Right lobe of liver (tissue), 6 donors: ENCODE results near the gene NPPC. TPM values are rescaled to one million over a fixed set of nuclear protein-coding genes. Genes with fewer than 3 reads are reported as not detected.
"Not testable (repeated sequence)": the region's sequence is repeated elsewhere in the genome, so short reads cannot be mapped to it uniquely, and the experiment has no call there.

Experiments
- ATAC-seq, 4 donors: fragments of 200-7000 bp; cut with Tn5 transposase; one replicate each; pipeline ENCODE4 v1.9.1; 2020; ENCODE audit warnings: mild to moderate bottlenecking in 4 of 4, moderate library complexity in 4 of 4
- DNase-seq, 3 donors: peaks; one replicate each; pipeline ENCODE4 v3.0.0-alpha.2; 2020
- H3K27ac ChIP-seq, 3 donors: fragments of 200-600 bp; one replicate each; pipeline ENCODE4 v1.8.0; 2022
- H3K27me3 ChIP-seq, 2 donors: fragments of 200-600 bp; one replicate each; pipeline ENCODE4 v1.8.0; 2022
- H3K36me3 ChIP-seq, 4 donors: fragments of 200-600 bp; sonication (generic) in 1 of 4; one replicate each; pipeline versions ENCODE4 v1.5.1 to v1.8.0; 2017 to 2022; ENCODE audit warnings: control low read depth in 1 of 4
- H3K4me1 ChIP-seq, 4 donors: fragments of 200-600 bp; sonication (generic) in 1 of 4; one replicate each; pipeline versions ENCODE4 v1.5.1 to v1.8.0; 2017 to 2022; ENCODE audit warnings: control low read depth in 1 of 4
- H3K4me3 ChIP-seq, 3 donors: fragments of 200-600 bp; one replicate each; pipeline ENCODE4 v1.8.0; 2022
- H3K9me3 ChIP-seq, 4 donors: fragments of 200-600 bp; sonication (generic) in 1 of 4; one replicate each; pipeline versions ENCODE4 v1.5.1 to v1.8.0; 2017 to 2022; ENCODE audit warnings: control low read depth in 1 of 4
- POLR2A ChIP-seq: fragments of 450-650 bp; IDR thresholded peaks from one replicate; pipeline ENCODE4 v1.6.1; 2017; ENCODE audit warnings: antibody characterized with exemption, mild to moderate bottlenecking
- WGBS: methylation state at CpG from one replicate; pipeline ENCODE4 v1.1.6; 2018; ENCODE audit warnings: low coverage, low lambda C conversion rate; ENCODE audit not compliant: insufficient coverage; ENCODE audit errors: missing lambda C conversion rate; 5-methylcytosine and 5-hydroxymethylcytosine counted together
- intact Hi-C, 2 donors: fragments of 100-400 bp; cut with DNase I; formaldehyde crosslinking; loops; one replicate each; pipeline versions ENCODE4 v1.11.2 to v1.14.1; 2022
- total RNA-seq, 6 experiments: library from RNA; depleted of rRNA in 2 of 6; stranded (reverse); fragments of >200 nt in 2 of 6; fragmentation: NEBNext Ultra II Directional in 3 of 6; extraction: Animal tissue kit (Norgen Biotek cat#: 25700) in 3 of 6; gene quantifications; one replicate each; pipeline versions ENCODE4 v1.1.0 to v1.2.4, GENCODE V29; 2016 to 2023
- TF ChIP-seq, protein P1 (sequence below), 4 donors: fragments of 200-600 bp in 3 of 4; fragments of 450-650 bp in 1 of 4; IDR thresholded peaks; one replicate each; pipeline versions ENCODE4 v1.5.1 to v1.8.0; 2016 to 2022; ENCODE audit warnings: antibody characterized with exemption in 4 of 4, mild to moderate bottlenecking in 2 of 4
- donor health status: DM: no; HTN: yes; CAD: no.
- donor health status: DM: no; HTN: no; CAD: no.
- donor health status: DM: no; HTN: no; CAD: no.
- donor health status: DM: no; HTN: yes; CAD: no.
- donor health status: DM: no; HTN: yes; CAD: no.

The NPPC gene
- total RNA-seq, 6 experiments from 2014 or later, result not detected

DNA sequence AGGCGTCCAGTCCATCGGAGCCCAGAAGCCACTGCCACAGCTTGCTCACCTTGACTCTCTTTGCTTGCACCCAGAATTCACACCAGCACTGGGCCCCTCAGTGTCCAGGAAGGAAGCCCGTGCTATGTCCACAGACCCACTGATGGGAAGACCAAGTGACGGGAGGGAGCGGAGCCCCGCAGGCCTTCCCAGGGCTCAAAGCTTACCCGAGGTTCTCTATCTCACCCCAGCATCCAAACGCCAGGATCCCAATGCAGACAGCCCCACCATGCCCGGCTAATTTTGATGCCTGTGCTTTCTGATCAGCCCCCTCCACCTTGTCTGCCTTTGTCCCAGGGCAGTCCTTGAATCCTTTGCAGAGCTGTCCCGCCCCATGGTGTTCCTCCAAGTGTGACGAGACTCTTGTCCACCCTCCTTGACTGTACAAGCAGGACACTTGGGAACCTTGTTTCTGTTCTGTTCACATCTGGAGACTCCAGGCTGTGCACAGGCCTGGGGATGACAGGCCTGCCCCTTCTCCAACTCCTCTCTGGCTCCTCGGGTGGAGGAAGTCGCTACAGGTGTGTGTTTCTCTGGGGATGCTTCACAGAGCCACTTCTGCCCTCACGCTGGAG lies 12.0 kb downstream of the NPPC start:
- 67% methylated on average over 3 of the region's 14 CpGs for WGBS
- ATAC-seq (no peak), DNase-seq (peak in 2 of 3 donors; percentile 2 to 30)
- intact Hi-C loops, result no loop called here
- no peak overlapping the region for H3K4me3 ChIP-seq
- H3K27ac ChIP-seq, result no peak overlapping the region
- no peaks in the 10 kb centered on the region for H3K27me3 ChIP-seq
- no peaks in the 10 kb centered on the region for H3K9me3 ChIP-seq
- TF ChIP-seq, protein P1, sequence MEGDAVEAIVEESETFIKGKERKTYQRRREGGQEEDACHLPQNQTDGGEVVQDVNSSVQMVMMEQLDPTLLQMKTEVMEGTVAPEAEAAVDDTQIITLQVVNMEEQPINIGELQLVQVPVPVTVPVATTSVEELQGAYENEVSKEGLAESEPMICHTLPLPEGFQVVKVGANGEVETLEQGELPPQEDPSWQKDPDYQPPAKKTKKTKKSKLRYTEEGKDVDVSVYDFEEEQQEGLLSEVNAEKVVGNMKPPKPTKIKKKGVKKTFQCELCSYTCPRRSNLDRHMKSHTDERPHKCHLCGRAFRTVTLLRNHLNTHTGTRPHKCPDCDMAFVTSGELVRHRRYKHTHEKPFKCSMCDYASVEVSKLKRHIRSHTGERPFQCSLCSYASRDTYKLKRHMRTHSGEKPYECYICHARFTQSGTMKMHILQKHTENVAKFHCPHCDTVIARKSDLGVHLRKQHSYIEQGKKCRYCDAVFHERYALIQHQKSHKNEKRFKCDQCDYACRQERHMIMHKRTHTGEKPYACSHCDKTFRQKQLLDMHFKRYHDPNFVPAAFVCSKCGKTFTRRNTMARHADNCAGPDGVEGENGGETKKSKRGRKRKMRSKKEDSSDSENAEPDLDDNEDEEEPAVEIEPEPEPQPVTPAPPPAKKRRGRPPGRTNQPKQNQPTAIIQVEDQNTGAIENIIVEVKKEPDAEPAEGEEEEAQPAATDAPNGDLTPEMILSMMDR (IDR thresholded peaks at IDR 0.05), result no peak
- no peaks in the 10 kb centered on the region for H3K36me3 ChIP-seq
- H3K4me1 ChIP-seq, result no peaks in the 10 kb centered on the region

DNA sequence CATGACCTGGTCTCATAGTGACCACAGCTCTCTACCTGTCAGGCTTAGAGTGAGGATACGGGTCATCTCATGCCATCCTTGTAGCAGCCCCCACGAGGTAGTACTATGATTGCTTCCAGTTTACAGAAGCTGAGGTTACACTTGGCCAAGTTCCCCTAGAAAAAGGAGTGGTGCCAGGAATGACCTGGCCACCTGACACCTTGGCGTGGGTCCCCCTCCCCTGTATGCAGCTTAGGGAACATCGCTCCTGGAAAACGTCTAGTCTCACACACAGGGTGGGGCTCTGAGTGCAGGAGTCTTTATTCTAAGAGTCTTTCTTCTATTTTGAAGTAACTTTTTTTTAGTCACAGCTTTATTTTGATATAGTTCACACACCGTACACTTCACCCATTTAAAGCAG lies 14.8 kb downstream of the NPPC start:
- Histone ChIP-seq H3K9me3 (no peaks in the 10 kb centered on the region), H3K4me3 (no peak overlapping the region), H3K27ac (no peak overlapping the region), H3K36me3 (no peaks in the 10 kb centered on the region), H3K4me1 (no peaks in the 10 kb centered on the region), H3K27me3 (no peaks in the 10 kb centered on the region)
- no peak for ATAC-seq
- no peak for DNase-seq
- WGBS, result 56% methylated on average over 3 of the region's 6 CpGs
- intact Hi-C loops, result no loop called here
- TF ChIP-seq, protein P1 (IDR thresholded peaks at IDR 0.05), result no peak
- TF ChIP-seq POLR2A, result no peak

DNA sequence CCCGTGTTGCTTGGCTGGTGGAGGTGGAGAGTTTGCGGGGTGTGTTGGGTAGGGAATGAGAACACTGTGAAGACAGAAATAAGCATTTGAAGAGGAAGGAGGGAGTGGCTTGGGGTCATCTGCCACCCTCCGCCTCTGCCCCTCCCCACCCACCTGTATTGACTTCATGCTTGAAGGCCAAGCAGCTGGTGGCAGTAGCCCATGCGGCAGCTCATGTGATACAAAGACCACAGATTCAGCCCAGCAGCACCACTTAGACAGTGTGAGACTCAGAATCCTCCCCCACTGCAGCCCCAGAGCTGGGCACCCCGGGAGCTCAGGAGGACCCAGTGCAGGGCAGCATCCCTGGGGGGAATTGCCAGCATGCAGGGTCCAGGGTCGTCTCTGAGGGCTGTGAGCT lies 15.4 kb downstream of the NPPC start:
- DNase-seq (no peak), ATAC-seq (no peak)
- Histone ChIP-seq H3K9me3 (no peaks in the 10 kb centered on the region), H3K4me1 (no peaks in the 10 kb centered on the region), H3K36me3 (no peaks in the 10 kb centered on the region), H3K4me3 (no peak overlapping the region), H3K27me3 (no peaks in the 10 kb centered on the region), H3K27ac (no peak overlapping the region)
- TF ChIP-seq, protein P1 (IDR thresholded peaks at IDR 0.05), result no peak
- no peak for TF ChIP-seq POLR2A
- 54% methylated on average over 3 of the region's 6 CpGs for WGBS
- intact Hi-C loops, result no loop called here

DNA sequence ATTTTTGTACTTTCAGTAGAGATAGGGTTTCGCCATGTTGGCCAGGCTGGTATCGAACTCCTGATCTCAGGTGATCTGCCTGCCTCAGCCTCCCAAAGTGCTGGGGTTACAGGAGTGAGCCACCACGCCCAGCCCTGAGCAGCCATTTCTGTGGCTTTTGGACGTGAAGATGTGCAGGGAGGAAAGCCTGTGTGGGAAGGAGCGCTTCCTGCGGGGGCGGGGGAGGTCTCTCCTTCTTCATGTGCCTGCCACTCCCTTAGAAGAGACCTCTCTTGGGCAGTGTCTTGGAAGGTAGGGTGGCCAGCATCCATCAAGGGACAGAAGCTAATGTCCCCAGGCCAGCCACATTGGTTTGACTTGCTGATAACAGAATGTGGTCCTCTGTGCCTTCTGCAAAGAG lies 16.0 kb downstream of the NPPC start:
- H3K36me3 ChIP-seq, intact Hi-C loops, H3K4me1 ChIP-seq, H3K27ac ChIP-seq, H3K9me3 ChIP-seq, ATAC-seq, H3K27me3 ChIP-seq, H3K4me3 ChIP-seq: not testable (repeated sequence)
- WGBS, result 78% methylated on average over 4 of the region's 7 CpGs
- peak in 1 of 3 donors; percentile 18 for DNase-seq

DNA sequence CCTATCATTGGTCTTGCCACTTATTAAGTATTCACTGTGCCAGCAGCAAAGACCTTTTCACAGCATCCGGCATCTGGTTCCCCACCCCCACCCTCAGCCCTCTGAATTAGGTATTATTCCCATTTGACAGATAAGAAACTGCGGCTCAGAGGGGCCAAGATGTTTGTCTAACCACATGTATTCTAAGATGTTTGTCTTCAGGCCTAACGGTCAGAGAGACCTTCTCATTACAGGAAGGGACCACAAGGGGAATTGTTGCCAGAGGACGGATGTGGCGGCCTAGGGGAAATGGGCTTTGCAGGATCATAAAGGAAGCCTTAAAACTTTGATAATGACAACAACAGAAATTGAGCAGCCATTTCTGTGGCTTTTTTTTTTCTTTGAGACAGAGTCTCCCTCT lies 16.6 kb downstream of the NPPC start:
- Histone ChIP-seq H3K4me1 (no peaks in the 10 kb centered on the region), H3K27me3 (no peaks in the 10 kb centered on the region), H3K9me3 (no peaks in the 10 kb centered on the region), H3K4me3 (no peak overlapping the region), H3K36me3 (no peaks in the 10 kb centered on the region), H3K27ac (no peak overlapping the region)
- intact Hi-C loops, result loop anchor here (10.0 kb wide), 2 partner anchors 525 to 615 kb away; partner anchors contain the start of genes CHRND (in 1 of the 2) and PRSS56 (in 1 of the 2)
- 50% methylated on average over 5 of the region's 5 CpGs for WGBS
- ATAC-seq (no peak), DNase-seq (peak in 1 of 3 donors; percentile 3)
- no peak for TF ChIP-seq POLR2A
- TF ChIP-seq, protein P1 (IDR thresholded peaks at IDR 0.05), result no peak
